ENCODE measurements around the gene DCHS1. TPM values are rescaled to one million over a fixed set of nuclear protein-coding genes. Genes with fewer than 3 reads are reported as not detected.

The DCHS1 gene
- total RNA-seq, 3 donors from 2014 or later = 7.2 to 18.0 (median 13.8) TPM

DNA sequence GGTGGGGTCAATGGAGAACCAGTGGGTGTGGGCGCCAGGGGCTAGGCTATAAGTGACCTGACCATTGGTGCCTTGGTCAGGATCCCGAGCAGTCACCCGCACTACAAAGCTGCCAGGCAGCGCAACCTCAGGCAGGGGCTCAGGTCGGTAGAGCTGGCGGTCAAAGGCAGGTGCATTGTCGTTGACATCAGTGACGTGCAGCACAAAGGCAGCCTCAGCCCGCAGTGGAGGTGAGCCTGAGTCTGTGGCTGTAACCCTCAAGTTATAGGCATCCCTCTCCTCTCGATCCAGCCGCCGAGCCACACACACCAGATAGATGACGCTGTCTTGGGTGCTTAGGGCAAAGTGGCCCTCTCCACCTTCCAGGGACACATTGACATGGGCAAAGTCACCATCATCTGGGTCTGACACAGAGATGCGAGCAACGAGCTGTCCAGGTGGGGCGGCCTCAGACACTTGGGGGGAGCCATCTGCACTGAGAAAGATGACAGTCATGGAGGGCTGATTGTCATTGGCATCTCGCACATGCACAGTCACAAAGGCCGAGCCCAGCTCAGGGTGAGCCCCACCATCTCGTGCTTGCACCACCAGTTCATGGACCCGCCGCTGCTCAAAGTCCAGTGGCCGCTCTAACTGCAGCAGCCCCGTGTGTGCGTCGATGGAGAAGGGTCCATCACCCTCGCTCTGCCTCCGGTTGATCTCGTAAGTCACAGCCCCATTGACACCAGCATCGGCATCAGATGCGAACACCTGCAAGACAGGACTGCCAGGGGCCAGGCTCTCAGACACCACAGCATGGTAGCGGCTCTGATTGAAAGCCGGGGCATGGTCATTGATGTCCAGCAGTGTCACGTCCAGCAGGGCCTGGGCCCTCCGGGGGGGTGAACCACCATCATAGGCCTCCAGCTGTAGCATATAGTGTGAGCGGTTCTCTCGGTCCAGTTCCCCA is 15.3 kb downstream of the DCHS1 start:
- H3K27ac ChIP-seq = no peak overlapping the region
- intact Hi-C loops (cut with DNase I; ENCODE audit: low total_unique reads) = no loop called here
- peaks cover 10 to 14% of the 10 kb centered on the region in 2 donors for H3K4me1 ChIP-seq
- no peak for DNase-seq (ENCODE audit: low spot score in 2 of 2)
- TF ChIP-seq POLR2A (IDR thresholded peaks at IDR 0.05) (no peak), POLR2AphosphoS5 (IDR thresholded peaks at IDR 0.05) (no peak), CTCF (IDR thresholded peaks at IDR 0.05) (no peak)
- H3K4me3 ChIP-seq = no peak overlapping the region
- no peaks in the 10 kb centered on the region for H3K9me3 ChIP-seq
- no peaks in the 10 kb centered on the region for H3K36me3 ChIP-seq
- no peaks in the 10 kb centered on the region for H3K27me3 ChIP-seq

DNA sequence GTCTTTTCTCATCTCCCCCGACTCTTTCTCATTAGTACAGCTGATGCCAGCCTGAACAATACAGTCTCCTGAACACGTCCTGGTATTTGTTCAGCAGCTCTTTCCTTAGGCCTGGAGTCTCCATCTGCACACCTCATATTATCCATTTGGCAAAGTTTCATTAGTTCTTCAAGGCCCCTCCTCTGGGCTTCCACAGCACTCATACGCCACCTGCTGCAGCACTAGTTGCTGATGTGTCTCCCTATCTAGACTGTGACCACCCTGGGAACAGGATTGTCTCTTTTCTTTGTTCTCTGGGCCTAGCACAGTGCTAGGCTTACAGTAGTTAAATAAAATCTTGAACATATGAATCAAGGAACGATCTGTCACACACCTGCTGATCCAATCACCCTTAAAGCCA is 17.2 kb downstream of the DCHS1 start:
- TF ChIP-seq CTCF (IDR thresholded peaks at IDR 0.05) (no peak), POLR2AphosphoS5 (IDR thresholded peaks at IDR 0.05) (no peak), POLR2A (IDR thresholded peaks at IDR 0.05) (no peak)
- Histone ChIP-seq H3K36me3 (no peaks in the 10 kb centered on the region), H3K27ac (peak overlapping the region; percentile 3 to 70), H3K4me3 (no peak overlapping the region), H3K27me3 (no peaks in the 10 kb centered on the region), H3K9me3 (no peaks in the 10 kb centered on the region), H3K4me1 (peaks cover 10 to 14% of the 10 kb centered on the region in 2 donors)
- intact Hi-C loops (cut with DNase I; ENCODE audit: low total_unique reads) = no loop called here
- DNase-seq (ENCODE audit: low spot score in 2 of 2) = no peak

DNA sequence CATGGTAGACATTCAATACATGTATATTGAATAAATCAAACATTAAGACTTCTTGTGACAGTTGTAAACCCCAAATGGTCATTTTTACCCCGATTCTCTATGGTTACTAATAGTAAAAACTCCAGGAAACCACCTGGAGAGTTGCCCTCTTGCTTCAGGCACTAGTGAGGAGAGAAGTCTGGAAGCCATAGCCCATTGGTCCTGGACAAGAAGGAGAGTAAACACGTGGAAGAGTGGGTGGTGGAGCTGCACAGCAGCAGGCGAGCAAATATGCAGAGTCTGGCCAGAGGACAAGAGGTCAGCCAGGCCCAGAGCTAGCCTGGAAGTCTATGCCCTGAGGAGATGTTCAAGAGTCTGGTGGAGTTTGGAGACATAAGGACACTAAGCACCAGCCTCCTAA is 17.7 kb downstream of the DCHS1 start:
- peaks cover 10 to 14% of the 10 kb centered on the region in 2 donors for H3K4me1 ChIP-seq
- intact Hi-C loops (cut with DNase I; ENCODE audit: low total_unique reads) = no loop called here
- DNase-seq (ENCODE audit: low spot score in 2 of 2) = no peak
- no peaks in the 10 kb centered on the region for H3K36me3 ChIP-seq
- TF ChIP-seq POLR2A (IDR thresholded peaks at IDR 0.05) (no peak), POLR2AphosphoS5 (IDR thresholded peaks at IDR 0.05) (no peak), CTCF (IDR thresholded peaks at IDR 0.05) (no peak)
- H3K9me3 ChIP-seq = no peaks in the 10 kb centered on the region
- H3K27me3 ChIP-seq = no peaks in the 10 kb centered on the region
- H3K4me3 ChIP-seq = no peak overlapping the region
- peak overlapping the region; percentile 3 to 70 for H3K27ac ChIP-seq

DNA sequence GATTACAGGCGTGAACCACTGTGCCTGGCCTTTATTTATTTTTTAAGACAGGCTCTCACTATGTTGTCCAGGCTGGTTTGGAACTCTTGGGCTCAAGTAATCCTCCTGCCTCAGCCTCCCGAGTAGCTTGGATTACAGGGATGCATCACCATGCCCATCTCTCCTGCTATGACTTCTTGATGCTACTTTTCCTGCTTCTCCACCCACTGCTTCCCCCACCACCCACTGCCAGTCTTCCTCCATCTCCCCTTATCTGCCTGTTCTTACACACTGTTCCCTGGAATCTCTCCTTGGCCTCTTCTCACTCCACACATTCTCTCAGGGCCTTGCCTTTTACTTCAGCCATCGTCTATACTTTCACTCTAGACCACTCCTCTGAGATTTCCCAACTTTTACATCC is 19.1 kb downstream of the DCHS1 start:
- intact Hi-C loops (cut with DNase I; ENCODE audit: low total_unique reads) = no loop called here
- TF ChIP-seq CTCF (IDR thresholded peaks at IDR 0.05) (no peak), POLR2AphosphoS5 (IDR thresholded peaks at IDR 0.05) (no peak), POLR2A (IDR thresholded peaks at IDR 0.05) (no peak)
- H3K4me3 ChIP-seq = no peak overlapping the region
- DNase-seq (ENCODE audit: low spot score in 2 of 2) = no peak
- no peaks in the 10 kb centered on the region for H3K27me3 ChIP-seq
- H3K36me3 ChIP-seq = no peaks in the 10 kb centered on the region
- no peaks in the 10 kb centered on the region for H3K9me3 ChIP-seq
- H3K27ac ChIP-seq = peak overlapping the region in 1 of 2 donors; percentile 70
- peaks cover 10 to 14% of the 10 kb centered on the region in 2 donors for H3K4me1 ChIP-seq
